ACC112 (cell line): Measurements from ENCODE around the gene FRMD4A.

Experiments used
- H2AFZ ChIP-seq: fragments of 200-600 bp; sonication (generic); one replicate; pipeline ENCODE4 v1.6.0; 2017; ENCODE audit warnings: antibody characterized with exemption, low read length; ENCODE audit not compliant: unreplicated experiment
- H3K27ac ChIP-seq: fragments of 200-600 bp; sonication (generic); 2 replicates; pipeline ENCODE4 v1.5.1; 2014; ENCODE audit warnings: low read depth, mild to moderate bottlenecking, antibody characterized with exemption, low read length, moderate library complexity
- H3K27me3 ChIP-seq: fragments of 200-600 bp; sonication (generic); 2 replicates; pipeline ENCODE4 v1.6.1; 2014; ENCODE audit warnings: mild to moderate bottlenecking, antibody characterized with exemption, low read length, moderate library complexity, mixed read lengths; ENCODE audit not compliant: insufficient read depth
- H3K36me3 ChIP-seq: fragments of 200-600 bp; sonication (generic); 2 replicates; pipeline ENCODE4 v1.6.1; 2016; ENCODE audit warnings: mild to moderate bottlenecking, antibody characterized with exemption, low read length, moderate library complexity, mixed read lengths; ENCODE audit not compliant: insufficient read depth
- H3K4me1 ChIP-seq: fragments of 200-600 bp; sonication (generic); one replicate; pipeline ENCODE4 v1.6.1; 2016; ENCODE audit warnings: low read length, mixed read lengths; ENCODE audit not compliant: insufficient read depth, unreplicated experiment, control insufficient read depth
- H3K4me3 ChIP-seq: fragments of 200-600 bp; sonication (generic); 2 replicates; pipeline ENCODE4 v1.5.1; 2014; ENCODE audit warnings: mild to moderate bottlenecking, low read depth, low read length
- H3K79me2 ChIP-seq: fragments of 200-600 bp; sonication (generic); one replicate; pipeline ENCODE4 v1.6.0; 2016; ENCODE audit warnings: low read length; ENCODE audit not compliant: control insufficient read depth, unreplicated experiment, insufficient read depth

The FRMD4A gene

DNA sequence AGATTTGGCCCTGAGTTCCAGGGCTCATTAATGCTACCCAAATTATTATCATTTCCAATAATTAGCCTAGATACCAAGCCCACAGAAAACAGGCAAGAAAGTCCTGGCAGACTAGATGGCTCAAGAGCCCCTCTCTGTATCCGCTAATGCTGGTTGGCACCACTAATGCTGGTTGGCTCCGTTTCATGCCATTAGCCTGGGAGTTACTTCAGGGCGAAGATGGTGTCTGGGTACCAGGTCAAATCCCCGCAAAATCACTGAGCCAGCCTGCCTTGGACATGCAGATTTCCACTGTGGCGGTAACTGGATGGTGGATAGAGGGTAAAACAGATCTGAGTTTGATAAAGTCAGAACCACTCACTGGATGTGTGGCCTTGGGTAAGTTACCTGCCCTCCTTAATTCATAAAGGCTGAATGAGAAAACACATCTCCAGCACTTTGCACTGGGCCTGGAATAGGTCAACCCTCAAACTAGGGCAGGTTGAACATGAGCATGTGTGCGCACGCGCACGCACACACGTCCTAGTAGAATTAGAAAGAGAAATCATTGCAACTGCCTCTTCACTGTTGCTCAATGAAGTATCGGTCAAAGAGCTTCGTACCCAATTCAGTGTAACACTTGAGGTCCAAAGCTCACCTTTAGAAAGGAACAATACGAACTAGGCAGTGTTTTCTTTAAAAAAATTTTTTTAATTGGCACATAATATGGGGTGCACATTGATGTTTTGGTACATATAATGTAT is 652.5 kb downstream of the FRMD4A start:
- Histone ChIP-seq H3K27me3 (no peaks in the 10 kb centered on the region), H3K27ac (no peak overlapping the region), H3K4me1 (peaks cover 3% of the 10 kb centered on the region), H3K79me2 (peaks cover 3% of the 10 kb centered on the region), H3K36me3 (peaks cover 18% of the 10 kb centered on the region), H2AFZ (no peak overlapping the region), H3K4me3 (no peak overlapping the region)

GRCh38 chr10:13674645-13675588 is 655.8 kb downstream of the FRMD4A start:
- Histone ChIP-seq H3K36me3 (peaks cover 28% of the 10 kb centered on the region), H3K4me1 (no peaks in the 10 kb centered on the region), H2AFZ (no peak overlapping the region), H3K27ac (no peak overlapping the region), H3K27me3 (no peaks in the 10 kb centered on the region), H3K79me2 (peaks cover 3% of the 10 kb centered on the region), H3K4me3 (no peak overlapping the region)

DNA sequence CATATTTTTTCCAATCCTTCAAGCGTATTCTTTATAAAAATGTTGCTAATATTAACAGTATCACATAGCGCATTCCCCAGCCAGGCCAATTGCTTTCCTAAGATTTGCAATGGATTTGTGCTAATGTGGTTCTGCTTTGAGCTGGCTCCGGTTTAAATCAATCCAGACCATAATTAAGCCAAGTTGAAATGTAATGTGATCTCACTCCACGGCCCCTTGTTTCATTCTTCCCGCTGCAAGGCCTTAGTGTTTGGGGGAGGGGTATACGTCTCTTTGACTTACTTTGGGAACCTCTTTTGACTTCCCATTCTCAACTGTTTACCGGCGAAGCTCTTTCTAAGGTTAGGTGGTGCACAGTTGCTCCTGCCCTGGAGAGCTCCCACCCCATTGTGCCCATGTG is 657.6 kb downstream of the FRMD4A start:
- Histone ChIP-seq H3K36me3 (peaks cover 22% of the 10 kb centered on the region), H3K27ac (no peak overlapping the region), H3K79me2 (peaks cover under 1% of the 10 kb centered on the region), H2AFZ (no peak overlapping the region), H3K4me1 (no peaks in the 10 kb centered on the region), H3K4me3 (no peak overlapping the region), H3K27me3 (no peaks in the 10 kb centered on the region)

- Histone ChIP-seq H3K27me3 (no peaks in the 10 kb centered on the region), H3K27ac (no peak overlapping the region), H3K36me3 (peaks cover 19% of the 10 kb centered on the region), H3K4me1 (no peaks in the 10 kb centered on the region), H2AFZ (no peak overlapping the region), H3K79me2 (no peaks in the 10 kb centered on the region), H3K4me3 (no peak overlapping the region)
Measured at GRCh38 chr10:13672548-13672947, 658.2 kb downstream of the FRMD4A start.

DNA sequence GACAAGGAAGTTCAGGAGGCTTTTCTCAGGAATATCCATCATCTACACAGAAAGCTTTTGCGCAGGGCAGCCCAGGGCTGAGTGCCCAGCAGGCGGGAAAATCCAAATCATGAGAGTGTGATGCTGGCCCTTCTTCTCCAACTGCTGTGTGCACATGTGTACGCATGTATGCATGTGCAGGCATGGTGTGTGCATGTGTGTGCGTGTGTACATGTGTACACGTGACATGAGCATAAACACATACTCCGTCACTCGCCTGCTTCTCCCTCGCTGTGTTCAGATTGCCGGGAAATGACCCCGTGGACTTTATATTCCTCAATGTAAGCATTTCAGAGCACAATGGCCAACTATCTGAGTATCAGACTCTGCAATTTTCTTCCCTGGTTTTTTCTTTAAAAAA is 658.8 kb downstream of the FRMD4A start:
- H3K4me3 ChIP-seq: no peak overlapping the region
- H3K79me2 ChIP-seq: no peaks in the 10 kb centered on the region
- no peak overlapping the region for H2AFZ ChIP-seq
- no peaks in the 10 kb centered on the region for H3K4me1 ChIP-seq
- no peak overlapping the region for H3K27ac ChIP-seq
- H3K36me3 ChIP-seq: peaks cover 13% of the 10 kb centered on the region; the same call in 1 of the 2 replicates
- H3K27me3 ChIP-seq: no peaks in the 10 kb centered on the region

DNA sequence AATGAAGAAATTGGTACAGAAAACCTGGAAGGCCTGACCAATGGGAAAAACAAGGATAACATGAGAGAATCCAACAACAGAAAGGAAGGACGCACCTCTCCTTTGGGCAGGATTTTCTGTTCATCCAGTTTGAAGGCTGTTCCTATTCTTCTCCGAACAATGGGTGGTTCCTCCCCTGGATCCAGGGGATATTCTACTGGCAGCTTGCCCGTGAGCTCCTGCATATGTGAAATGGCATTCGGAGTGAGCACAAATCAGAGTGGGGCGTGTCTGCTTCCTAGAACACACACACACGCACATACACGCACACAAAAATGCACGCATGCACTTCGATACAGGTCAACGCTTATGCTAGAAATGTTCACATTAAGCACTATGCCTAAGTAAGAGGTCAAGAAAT is 660.4 kb downstream of the FRMD4A start:
- H2AFZ ChIP-seq: no peak overlapping the region
- H3K36me3 ChIP-seq: peaks cover 20% of the 10 kb centered on the region; the same call in 1 of the 2 replicates
- no peaks in the 10 kb centered on the region for H3K27me3 ChIP-seq
- no peaks in the 10 kb centered on the region for H3K79me2 ChIP-seq
- no peak overlapping the region for H3K4me3 ChIP-seq
- no peak overlapping the region for H3K27ac ChIP-seq
- H3K4me1 ChIP-seq: peaks cover 3% of the 10 kb centered on the region

DNA sequence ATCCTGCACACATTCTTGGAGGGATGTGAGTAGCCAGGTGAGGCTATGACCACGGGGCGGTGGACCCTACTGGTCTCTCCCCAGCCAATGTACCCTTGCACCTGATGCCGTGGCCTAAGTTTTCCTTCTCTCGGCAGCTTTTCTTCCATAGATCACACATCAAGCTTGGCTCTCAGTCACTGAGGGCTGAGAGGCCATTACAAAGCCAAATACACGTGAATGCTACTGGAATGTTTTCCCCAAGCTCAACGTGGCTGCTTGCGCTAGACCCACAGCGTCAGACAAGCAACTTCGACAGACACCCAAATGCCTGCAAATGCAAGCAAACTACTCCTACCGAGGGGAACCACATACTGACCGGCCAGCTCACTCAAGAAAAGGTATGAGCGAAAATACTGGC is 660.8 kb downstream of the FRMD4A start:
- Histone ChIP-seq H3K4me3 (no peak overlapping the region), H3K27ac (no peak overlapping the region), H3K36me3 (peaks cover 21% of the 10 kb centered on the region; the same call in 1 of the 2 replicates), H3K4me1 (peaks cover 3% of the 10 kb centered on the region), H3K79me2 (no peaks in the 10 kb centered on the region), H2AFZ (no peak overlapping the region), H3K27me3 (no peaks in the 10 kb centered on the region)

GRCh38 chr10:13669182-13669855 is 661.4 kb downstream of the FRMD4A start:
- H3K36me3 ChIP-seq: peaks cover 21% of the 10 kb centered on the region; the same call in 1 of the 2 replicates
- no peaks in the 10 kb centered on the region for H3K79me2 ChIP-seq
- H3K27ac ChIP-seq: no peak overlapping the region
- H3K27me3 ChIP-seq: no peaks in the 10 kb centered on the region
- no peak overlapping the region for H3K4me3 ChIP-seq
- H2AFZ ChIP-seq: no peak overlapping the region
- H3K4me1 ChIP-seq: peaks cover 3% of the 10 kb centered on the region

- Histone ChIP-seq H2AFZ (no peak overlapping the region), H3K4me3 (no peak overlapping the region), H3K36me3 (peaks cover 21% of the 10 kb centered on the region; the same call in 1 of the 2 replicates), H3K79me2 (no peaks in the 10 kb centered on the region), H3K4me1 (peaks cover 3% of the 10 kb centered on the region), H3K27ac (no peak overlapping the region), H3K27me3 (no peaks in the 10 kb centered on the region)
Measured at GRCh38 chr10:13668126-13668525, 662.6 kb downstream of the FRMD4A start.

- Histone ChIP-seq H2AFZ (no peak overlapping the region), H3K27me3 (no peaks in the 10 kb centered on the region), H3K4me3 (no peak overlapping the region), H3K4me1 (peaks cover 7% of the 10 kb centered on the region), H3K79me2 (no peaks in the 10 kb centered on the region), H3K27ac (no peak overlapping the region), H3K36me3 (peaks cover 18% of the 10 kb centered on the region; the same call in 1 of the 2 replicates)
Measured at GRCh38 chr10:13665516-13666262, 665.0 kb downstream of the FRMD4A start.
